Measurements from ENCODE around the gene C1orf159. TPM values are rescaled to one million over a fixed set of nuclear protein-coding genes. Genes with fewer than 3 reads are reported as not detected.

The C1orf159 gene
- polyA plus RNA-seq, 2 of the 4 experiments (the other 2 are of a cell fraction) = 4.0 to 10.2 TPM

DNA sequence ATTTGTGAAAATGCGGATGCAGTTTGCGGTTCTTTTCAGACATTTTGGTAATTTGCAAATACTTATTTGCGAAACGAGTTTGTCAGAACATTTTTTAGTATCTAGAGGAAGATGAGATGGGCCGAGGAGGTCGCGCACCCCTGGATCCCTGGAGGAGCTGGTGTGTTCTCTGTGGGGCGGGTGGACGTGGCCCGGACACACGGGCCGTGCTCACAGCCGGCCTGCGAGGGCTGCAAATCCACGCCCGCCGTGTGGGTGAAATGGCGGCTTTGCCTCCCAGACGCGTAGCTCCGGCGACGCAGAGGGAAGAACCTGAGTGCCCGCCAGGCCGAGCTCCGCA lies 48.4 kb upstream of the C1orf159 start:
- Histone ChIP-seq H3K4me3 (no peak overlapping the region), H3K4me2 (no peak overlapping the region; the same call in 2 of the 3 replicates), H3K9me3 (no peaks in the 10 kb centered on the region), H3K27ac (peak overlapping the region in 1 of 2 experiments; percentile 89; a peak in 3 of 6 replicates), H3K4me1 (peaks cover 14% of the 10 kb centered on the region; the same call in 2 of the 3 replicates)
- ChIA-PET POLR2A (no interaction called here), CTCF (interaction anchor here (2.1 kb wide), 1 partner anchor 42 kb away, joined by 9 read pairs; no protein-coding TSS in a partner anchor)
- 92% methylated on average over 12 of the region's 26 CpGs for WGBS (ENCODE audit: missing lambda C conversion rate)
- FAIRE-seq (no peak), ATAC-seq (no peak), DNase-seq (ENCODE audit: low read depth in 1 of 2, low spot score in 1 of 2) (no peak)
- no peak for TF ChIP-seq ZNF302 (CRISPR knock-in tag; IDR thresholded peaks at IDR 0.05)
- TF ChIP-seq E2F6 (IDR thresholded peaks at IDR 0.05; ENCODE audit: borderline replicate concordance, low read depth) = no peak
- TF ChIP-seq PBX3 (IDR thresholded peaks at IDR 0.05) = no peak

DNA sequence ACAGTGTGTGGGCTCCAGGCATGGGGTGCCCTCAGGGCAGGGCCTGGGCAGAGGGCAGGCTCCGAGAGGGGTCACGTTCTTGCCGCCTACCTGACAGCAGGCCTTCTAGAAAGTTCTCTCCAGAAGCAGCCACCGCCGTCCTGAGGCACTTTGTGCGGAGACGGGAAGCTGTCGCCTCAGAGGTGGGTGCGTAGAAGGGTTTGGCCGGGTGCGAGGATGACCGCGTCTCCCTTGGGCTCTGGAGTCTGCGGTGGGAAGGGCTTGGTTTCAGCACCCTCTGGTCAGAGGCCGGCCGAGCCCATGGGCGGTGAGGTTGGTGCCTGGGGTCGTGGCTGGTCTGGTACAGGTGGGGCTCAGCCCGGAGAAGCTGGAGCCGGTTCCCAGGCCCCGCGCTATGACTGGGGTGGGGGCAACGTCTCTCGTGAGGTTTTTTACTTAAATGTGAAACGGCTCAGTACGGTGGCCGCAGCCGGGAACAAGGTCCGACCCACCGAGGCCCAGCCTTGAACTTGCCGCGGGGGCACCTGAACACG lies 47.7 kb upstream of the C1orf159 start:
- ATAC-seq = no peak
- no peak for DNase-seq (ENCODE audit: low read depth in 1 of 2, low spot score in 1 of 2)
- TF ChIP-seq TFCP2L1 (CRISPR knock-in tag; IDR thresholded peaks at IDR 0.05) = no peak
- Histone ChIP-seq H3K9me3 (no peaks in the 10 kb centered on the region), H3K4me1 (peaks cover 15% of the 10 kb centered on the region), H3K4me3 (no peak overlapping the region), H3K27ac (no peak overlapping the region), H3K4me2 (no peak overlapping the region)
- FAIRE-seq = no peak
- ChIA-PET POLR2A (no interaction called here), CTCF (interaction anchor here (2.1 kb wide), 1 partner anchor 41 kb away, joined by 9 read pairs; no protein-coding TSS in a partner anchor)
- WGBS (ENCODE audit: missing lambda C conversion rate) = 97% methylated on average over 27 of the region's 33 CpGs

- Histone ChIP-seq H3K4me3 (no peak overlapping the region), H3K9me3 (no peaks in the 10 kb centered on the region), H3K4me2 (no peak overlapping the region), H3K27ac (no peak overlapping the region), H3K4me1 (peaks cover 22% of the 10 kb centered on the region)
- DNase-seq (ENCODE audit: low read depth in 1 of 2, low spot score in 1 of 2) (no peak), ATAC-seq (no peak), FAIRE-seq (no peak)
- no peak for TF ChIP-seq CHD4 (IDR thresholded peaks at IDR 0.05; ENCODE audit: borderline replicate concordance)
- TF ChIP-seq, protein P1, sequence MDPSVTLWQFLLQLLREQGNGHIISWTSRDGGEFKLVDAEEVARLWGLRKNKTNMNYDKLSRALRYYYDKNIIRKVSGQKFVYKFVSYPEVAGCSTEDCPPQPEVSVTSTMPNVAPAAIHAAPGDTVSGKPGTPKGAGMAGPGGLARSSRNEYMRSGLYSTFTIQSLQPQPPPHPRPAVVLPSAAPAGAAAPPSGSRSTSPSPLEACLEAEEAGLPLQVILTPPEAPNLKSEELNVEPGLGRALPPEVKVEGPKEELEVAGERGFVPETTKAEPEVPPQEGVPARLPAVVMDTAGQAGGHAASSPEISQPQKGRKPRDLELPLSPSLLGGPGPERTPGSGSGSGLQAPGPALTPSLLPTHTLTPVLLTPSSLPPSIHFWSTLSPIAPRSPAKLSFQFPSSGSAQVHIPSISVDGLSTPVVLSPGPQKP (IDR thresholded peaks at IDR 0.05; ENCODE audit: low read depth, low read length) = no peak
- no peak for TF ChIP-seq NR3C1 (IDR thresholded peaks at IDR 0.05)
- TF ChIP-seq HOXB13 (CRISPR knock-in tag; IDR thresholded peaks at IDR 0.05; ENCODE audit: low read depth) = no peak
- TF ChIP-seq MAX (IDR thresholded peaks at IDR 0.05) = no peak
- no peak for TF ChIP-seq EHF (CRISPR knock-in tag; IDR thresholded peaks at IDR 0.05)
- no peak for TF ChIP-seq GATA3 (IDR thresholded peaks at IDR 0.05; ENCODE audit: borderline replicate concordance)
- no peak for TF ChIP-seq EHMT2 (IDR thresholded peaks at IDR 0.05; ENCODE audit: low read depth)
- TF ChIP-seq, protein P2, sequence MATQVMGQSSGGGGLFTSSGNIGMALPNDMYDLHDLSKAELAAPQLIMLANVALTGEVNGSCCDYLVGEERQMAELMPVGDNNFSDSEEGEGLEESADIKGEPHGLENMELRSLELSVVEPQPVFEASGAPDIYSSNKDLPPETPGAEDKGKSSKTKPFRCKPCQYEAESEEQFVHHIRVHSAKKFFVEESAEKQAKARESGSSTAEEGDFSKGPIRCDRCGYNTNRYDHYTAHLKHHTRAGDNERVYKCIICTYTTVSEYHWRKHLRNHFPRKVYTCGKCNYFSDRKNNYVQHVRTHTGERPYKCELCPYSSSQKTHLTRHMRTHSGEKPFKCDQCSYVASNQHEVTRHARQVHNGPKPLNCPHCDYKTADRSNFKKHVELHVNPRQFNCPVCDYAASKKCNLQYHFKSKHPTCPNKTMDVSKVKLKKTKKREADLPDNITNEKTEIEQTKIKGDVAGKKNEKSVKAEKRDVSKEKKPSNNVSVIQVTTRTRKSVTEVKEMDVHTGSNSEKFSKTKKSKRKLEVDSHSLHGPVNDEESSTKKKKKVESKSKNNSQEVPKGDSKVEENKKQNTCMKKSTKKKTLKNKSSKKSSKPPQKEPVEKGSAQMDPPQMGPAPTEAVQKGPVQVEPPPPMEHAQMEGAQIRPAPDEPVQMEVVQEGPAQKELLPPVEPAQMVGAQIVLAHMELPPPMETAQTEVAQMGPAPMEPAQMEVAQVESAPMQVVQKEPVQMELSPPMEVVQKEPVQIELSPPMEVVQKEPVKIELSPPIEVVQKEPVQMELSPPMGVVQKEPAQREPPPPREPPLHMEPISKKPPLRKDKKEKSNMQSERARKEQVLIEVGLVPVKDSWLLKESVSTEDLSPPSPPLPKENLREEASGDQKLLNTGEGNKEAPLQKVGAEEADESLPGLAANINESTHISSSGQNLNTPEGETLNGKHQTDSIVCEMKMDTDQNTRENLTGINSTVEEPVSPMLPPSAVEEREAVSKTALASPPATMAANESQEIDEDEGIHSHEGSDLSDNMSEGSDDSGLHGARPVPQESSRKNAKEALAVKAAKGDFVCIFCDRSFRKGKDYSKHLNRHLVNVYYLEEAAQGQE (IDR thresholded peaks at IDR 0.05) = no peak
- TF ChIP-seq CEBPB (IDR thresholded peaks at IDR 0.05) = no peak
- no peak for TF ChIP-seq BCL3 (IDR thresholded peaks at IDR 0.05)
- TF ChIP-seq HMGXB4 (CRISPR knock-in tag; IDR thresholded peaks at IDR 0.05; ENCODE audit: borderline replicate concordance) = no peak
- TF ChIP-seq RCOR1 (IDR thresholded peaks at IDR 0.05; ENCODE audit: low read depth, low read length) = no peak
- TF ChIP-seq SREBF2 (IDR thresholded peaks at IDR 0.05) = no peak
- 94% methylated on average over 15 of the region's 73 CpGs for WGBS (ENCODE audit: missing lambda C conversion rate)
- ChIA-PET CTCF (interaction anchor here (0.6 to 2.1 kb wide), 3 partner anchors 40 to 210 kb away, joined by 3 to 9 read pairs (median 5); no protein-coding TSS in a partner anchor), POLR2A (no interaction called here)
These were observed 47.0 kb upstream of the C1orf159 start for GRCh38 chr1:1162597-1163537.
